Measurements from ENCODE around the gene ARHGAP1. TPM values are rescaled to one million over a fixed set of nuclear protein-coding genes. Genes with fewer than 3 reads are reported as not detected.

Gene ARHGAP1
- polyA plus RNA-seq, 1 experiment = 40.9 TPM

- POLR2A ChIA-PET = no interaction called here
These were observed 6.8 kb downstream of the ARHGAP1 start for GRCh38 chr11:46693597-46694012.

GRCh38 chr11:46692450-46692849 is 8.0 kb downstream of the ARHGAP1 start:
- Histone ChIP-seq H3K27me3 (ENCODE audit: control insufficient read depth, insufficient read depth, low read length) (no peaks in the 10 kb centered on the region), H3K4me3 (ENCODE audit: low read depth, low read length) (no peak overlapping the region), H3K36me3 (ENCODE audit: control insufficient read depth, insufficient read depth, low read length) (peaks cover 35% of the 10 kb centered on the region)
- TF ChIP-seq CTCF (IDR thresholded peaks at IDR 0.05; ENCODE audit: insufficient read depth, low read depth, low read length) = no peak
- POLR2A ChIA-PET = no interaction called here
- CTCF ChIA-PET = interaction anchor here (0.6 kb wide), 1 partner anchor 9 kb away, joined by 5 read pairs; no protein-coding TSS in a partner anchor
- no peak for DNase-seq (ENCODE audit: low read depth)

More at GRCh38 chr11:46693597-46694012, 6.8 kb downstream of the ARHGAP1 start:
- peaks cover 33% of the 10 kb centered on the region for H3K36me3 ChIP-seq (ENCODE audit: control insufficient read depth, insufficient read depth, low read length)
- TF ChIP-seq CTCF (IDR thresholded peaks at IDR 0.05; ENCODE audit: insufficient read depth, low read depth, low read length) = no peak
- no peak for DNase-seq (ENCODE audit: low read depth)
- H3K4me3 ChIP-seq (ENCODE audit: low read depth, low read length) = no peak overlapping the region
- CTCF ChIA-PET = interaction anchor here (0.9 kb wide), 1 partner anchor 9 kb away, joined by 3 read pairs; no protein-coding TSS in a partner anchor
- no peaks in the 10 kb centered on the region for H3K27me3 ChIP-seq (ENCODE audit: control insufficient read depth, insufficient read depth, low read length)

GRCh38 chr11:46690702-46691101 is 9.7 kb downstream of the ARHGAP1 start:
- no peaks in the 10 kb centered on the region for H3K27me3 ChIP-seq (ENCODE audit: control insufficient read depth, insufficient read depth, low read length)
- TF ChIP-seq CTCF (IDR thresholded peaks at IDR 0.05; ENCODE audit: insufficient read depth, low read depth, low read length) = no peak
- H3K36me3 ChIP-seq (ENCODE audit: control insufficient read depth, insufficient read depth, low read length) = peaks cover 37% of the 10 kb centered on the region
- POLR2A ChIA-PET = no interaction called here
- no peak overlapping the region for H3K4me3 ChIP-seq (ENCODE audit: low read depth, low read length)
- CTCF ChIA-PET = no interaction called here
- DNase-seq (ENCODE audit: low read depth) = no peak

- peaks cover 19% of the 10 kb centered on the region for H3K36me3 ChIP-seq (ENCODE audit: control insufficient read depth, insufficient read depth, low read length)
- POLR2A ChIA-PET = no interaction called here
- CTCF ChIA-PET = interaction anchor here (0.6 to 1.7 kb wide), 2 partner anchors 17 to 528 kb away, joined by 4 read pairs; partner anchors contain the start of gene DDB2
- H3K4me3 ChIP-seq (ENCODE audit: low read depth, low read length) = no peak overlapping the region
- no peak for DNase-seq (ENCODE audit: low read depth)
- no peak for TF ChIP-seq CTCF (IDR thresholded peaks at IDR 0.05; ENCODE audit: insufficient read depth, low read depth, low read length)
- no peaks in the 10 kb centered on the region for H3K27me3 ChIP-seq (ENCODE audit: control insufficient read depth, insufficient read depth, low read length)
These were observed 13.3 kb downstream of the ARHGAP1 start for GRCh38 chr11:46686886-46687795.

GRCh38 chr11:46684367-46684766 is 16.1 kb downstream of the ARHGAP1 start:
- TF ChIP-seq CTCF (IDR thresholded peaks at IDR 0.05; ENCODE audit: insufficient read depth, low read depth, low read length) = no peak
- no peak overlapping the region for H3K4me3 ChIP-seq (ENCODE audit: low read depth, low read length)
- H3K36me3 ChIP-seq (ENCODE audit: control insufficient read depth, insufficient read depth, low read length) = peaks cover 25% of the 10 kb centered on the region
- no peak for DNase-seq (ENCODE audit: low read depth)
- ChIA-PET POLR2A (no interaction called here), CTCF (interaction anchor here (0.9 to 2.3 kb wide), 3 partner anchors 9 to 14 kb away, joined by 3 to 9 read pairs (median 7); no protein-coding TSS in a partner anchor)
- no peaks in the 10 kb centered on the region for H3K27me3 ChIP-seq (ENCODE audit: control insufficient read depth, insufficient read depth, low read length)

Data from BJ (cell line).